Lung (tissue), 13 donors: Measurements from ENCODE around the gene ZNF620. TPM values are rescaled to one million over a fixed set of nuclear protein-coding genes. Genes with fewer than 3 reads are reported as not detected.
"Not testable (repeated sequence)": the region's sequence is repeated elsewhere in the genome, so short reads cannot be mapped to it uniquely, and the experiment has no call there.

Source experiments
- ATAC-seq: fragments of 200-7000 bp; cut with Tn5 transposase; one replicate; pipeline ENCODE4 v1.9.1; 2020; ENCODE audit warnings: moderate number of reproducible peaks; ENCODE audit not compliant: insufficient read depth, low FRiP score
- DNase-seq, 3 donors: peaks; one replicate each; pipeline ENCODE4 v3.0.0-alpha.2; 2013 to 2017
- H3K27ac ChIP-seq, 2 donors: one replicate each; pipeline ENCODE4 v1.5.1; 2013; ENCODE audit warnings: mild to moderate bottlenecking in 2 of 2, moderate library complexity in 2 of 2, control low read depth in 1 of 2, inconsistent platforms in 1 of 2, low read depth in 1 of 2, low read length in 1 of 2
- H3K27me3 ChIP-seq, 3 donors: one replicate each; pipeline ENCODE4 v1.5.1; 2013; ENCODE audit warnings: low read length in 2 of 3; ENCODE audit not compliant: control insufficient read depth in 3 of 3, insufficient read depth in 3 of 3
- H3K36me3 ChIP-seq, 4 donors: one replicate each; pipeline ENCODE4 v1.5.1; 2013; ENCODE audit warnings: low read length in 4 of 4, mild to moderate bottlenecking in 1 of 4, moderate library complexity in 1 of 4; ENCODE audit not compliant: control insufficient read depth in 4 of 4, insufficient read depth in 4 of 4
- H3K4me1 ChIP-seq, 5 donors: one replicate each; pipeline ENCODE4 v1.5.1; 2013; ENCODE audit warnings: low read length in 5 of 5, mild to moderate bottlenecking in 2 of 5, moderate library complexity in 1 of 5; ENCODE audit not compliant: control insufficient read depth in 5 of 5, insufficient read depth in 5 of 5
- H3K4me3 ChIP-seq: one replicate; pipeline ENCODE4 v1.5.1; 2013; ENCODE audit warnings: mild to moderate bottlenecking, control low read depth, moderate library complexity
- H3K9ac ChIP-seq, 2 donors: one replicate each; pipeline ENCODE4 v1.5.1; 2013; ENCODE audit warnings: low read length in 2 of 2, control low read depth in 1 of 2; ENCODE audit not compliant: insufficient read depth in 1 of 2
- H3K9me3 ChIP-seq, 4 donors: one replicate each; pipeline ENCODE4 v1.5.1; 2013; ENCODE audit warnings: low read length in 3 of 4, mild to moderate bottlenecking in 1 of 4, moderate library complexity in 1 of 4; ENCODE audit not compliant: control insufficient read depth in 4 of 4, insufficient read depth in 3 of 4
- WGBS, 2 donors: extraction: QIAGEN DNeasy Blood & Tissue Kit; methylation state at CpG; one replicate each; pipeline ENCODE4 v1.1.7; 2013; 5-methylcytosine and 5-hydroxymethylcytosine counted together
- polyA plus RNA-seq, 2 donors: library from polyadenylated mRNA; stranded (reverse); fragments of 200-250 nt; gene quantifications; one replicate each; pipeline ENCODE4 v1.2.1, GENCODE V29; 2013
- small RNA-seq: library from RNA; depleted of rRNA; stranded (forward); fragments of <200 nt; gene quantifications from one replicate; pipeline ENCODE3, GENCODE V24; 2014; ENCODE audit warnings: low replicate concordance
- total RNA-seq, 2 donors: library from RNA; depleted of rRNA in 1 of 2; stranded (reverse); fragments of >200 nt in 1 of 2; gene quantifications; one replicate each; pipeline ENCODE4 v1.2.1, GENCODE V29; 2014 to 2021
- TF ChIP-seq, protein P1 (sequence below): IDR thresholded peaks from 2 replicates; pipeline ENCODE4 v1.5.1; 2012; ENCODE audit warnings: mild to moderate bottlenecking; ENCODE audit errors: control extremely low read depth, extremely low read depth
- donor health status: control.
- donor health status: control.
- donor health status: Bipolar disorder and iron deficiency.
- donor health status: healthy.
- donor health status: DM: yes; HTN: yes; CAD: no.

The ZNF620 gene
- total and polyA plus RNA-seq, 4 donors: 2.0 to 10.7 (median 4.5) TPM

DNA sequence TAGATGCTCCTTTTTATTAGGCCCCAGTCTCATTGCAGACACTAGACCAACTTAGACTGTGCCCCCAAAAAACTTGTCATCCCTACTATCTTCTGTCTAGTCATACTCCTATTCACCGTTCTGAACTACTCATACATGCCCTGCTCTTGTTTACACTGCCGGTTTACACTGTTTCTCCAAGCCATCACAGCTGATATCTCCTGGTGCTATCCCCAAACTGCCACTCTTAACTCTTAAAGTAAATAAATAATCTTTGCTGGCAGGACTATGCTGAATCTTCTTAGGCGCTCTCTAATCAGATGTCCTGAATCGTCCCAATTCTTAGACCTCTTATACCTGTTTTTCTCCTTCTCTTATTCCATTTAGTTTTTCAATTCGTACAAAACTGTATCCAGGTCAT lies 59.8 kb downstream of the ZNF620 start:
- H3K27me3 ChIP-seq, H3K4me1 ChIP-seq, H3K9ac ChIP-seq, H3K4me3 ChIP-seq, H3K36me3 ChIP-seq, DNase-seq, ATAC-seq, H3K9me3 ChIP-seq, H3K27ac ChIP-seq: not testable (repeated sequence)
- 79 to 83% methylated on average over 5 of the region's 5 CpGs for WGBS, 2 donors

DNA sequence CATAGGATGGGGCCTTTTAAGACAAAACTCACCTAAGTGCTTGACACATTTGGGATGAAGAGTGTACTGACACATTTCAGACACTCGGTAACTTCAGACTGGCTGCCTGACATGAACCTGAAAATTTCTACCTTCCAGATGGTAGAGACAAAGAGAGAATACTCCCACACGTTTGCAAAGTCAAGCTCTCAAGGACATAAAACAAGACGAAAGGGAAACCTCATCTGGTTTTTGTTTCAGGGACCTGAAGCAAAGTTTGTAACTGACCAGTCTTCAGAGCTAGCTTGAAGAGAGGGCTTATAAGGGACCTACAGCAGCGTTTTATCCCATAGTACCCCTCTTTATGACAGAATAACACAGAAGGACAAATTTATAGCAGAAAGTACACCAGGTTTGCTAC lies 60.9 kb downstream of the ZNF620 start:
- Histone ChIP-seq H3K4me3 (no peak overlapping the region), H3K4me1 (no peaks in the 10 kb centered on the region), H3K36me3 (no peaks in the 10 kb centered on the region), H3K9me3 (peaks cover 0 to 3% (median 0%) of the 10 kb centered on the region in 4 donors), H3K9ac (no peak overlapping the region), H3K27ac (no peak overlapping the region), H3K27me3 (no peaks in the 10 kb centered on the region)
- ATAC-seq: no peak
- TF ChIP-seq, protein P1, sequence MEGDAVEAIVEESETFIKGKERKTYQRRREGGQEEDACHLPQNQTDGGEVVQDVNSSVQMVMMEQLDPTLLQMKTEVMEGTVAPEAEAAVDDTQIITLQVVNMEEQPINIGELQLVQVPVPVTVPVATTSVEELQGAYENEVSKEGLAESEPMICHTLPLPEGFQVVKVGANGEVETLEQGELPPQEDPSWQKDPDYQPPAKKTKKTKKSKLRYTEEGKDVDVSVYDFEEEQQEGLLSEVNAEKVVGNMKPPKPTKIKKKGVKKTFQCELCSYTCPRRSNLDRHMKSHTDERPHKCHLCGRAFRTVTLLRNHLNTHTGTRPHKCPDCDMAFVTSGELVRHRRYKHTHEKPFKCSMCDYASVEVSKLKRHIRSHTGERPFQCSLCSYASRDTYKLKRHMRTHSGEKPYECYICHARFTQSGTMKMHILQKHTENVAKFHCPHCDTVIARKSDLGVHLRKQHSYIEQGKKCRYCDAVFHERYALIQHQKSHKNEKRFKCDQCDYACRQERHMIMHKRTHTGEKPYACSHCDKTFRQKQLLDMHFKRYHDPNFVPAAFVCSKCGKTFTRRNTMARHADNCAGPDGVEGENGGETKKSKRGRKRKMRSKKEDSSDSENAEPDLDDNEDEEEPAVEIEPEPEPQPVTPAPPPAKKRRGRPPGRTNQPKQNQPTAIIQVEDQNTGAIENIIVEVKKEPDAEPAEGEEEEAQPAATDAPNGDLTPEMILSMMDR: no peak
- WGBS, 2 donors: 77 to 85% methylated on average over 4 of the region's 4 CpGs
- no peak for DNase-seq

Small RNA genes within 50 kb of the gene (small RNA-seq; reads per million reads assigned to genes)
- 2.5 reads per million, percentile 92 among the genes with 10 or more reads in this experiment for gene RNU5B-2P

Other genes starting within 250 kb of the ZNF620 start
- gene EIF1B, start 196.3 kb upstream of the ZNF620 start, total RNA-seq: 10 to 100 TPM; 43.4 to 55.9 TPM
- gene EIF1B, start 196.3 kb upstream of the ZNF620 start, polyA plus RNA-seq: 10 to 100 TPM; 45.7 to 84.6 TPM
- gene ENTPD3, start 118.9 kb upstream of the ZNF620 start, total RNA-seq: 1 to 10 TPM; 3.8 to 6.1 TPM
- gene ENTPD3, start 118.9 kb upstream of the ZNF620 start, polyA plus RNA-seq: 1 to 10 TPM; 1.5 to 3.6 TPM
- 1,000 to 10,000 TPM in 1 of 2 donors, 100 to 1,000 TPM in 1; 473 to 1,578 TPM for gene RPL14, start 48.7 kb upstream of the ZNF620 start, total RNA-seq
- 1,000 to 10,000 TPM in 1 of 2 donors, 100 to 1,000 TPM in 1; 873 to 2,599 TPM for gene RPL14, start 48.7 kb upstream of the ZNF620 start, polyA plus RNA-seq
- 10 to 100 TPM in 1 of 2 donors, 1 to 10 TPM in 1; 8.0 to 10.0 TPM for gene ZNF619, start 28.9 kb upstream of the ZNF620 start, total RNA-seq
- gene ZNF619, start 28.9 kb upstream of the ZNF620 start, polyA plus RNA-seq: 1 to 10 TPM in 1 of 2 donors, under 1 TPM in 1; 0.96 to 2.0 TPM
- 10 to 100 TPM; 22.6 to 25.4 TPM for gene ZNF621, start 18.9 kb downstream of the ZNF620 start, total RNA-seq
- gene ZNF621, start 18.9 kb downstream of the ZNF620 start, polyA plus RNA-seq: 10 to 100 TPM in 1 of 2 donors, 1 to 10 TPM in 1; 7.7 to 14.8 TPM